Inflammatory macrophage treated with lipopolysaccharide for 1 hour (primary cell): Measurements from ENCODE around the gene THAP9.
"Not testable (repeated sequence)": the region's sequence is repeated elsewhere in the genome, so short reads cannot be mapped to it uniquely, and the experiment has no call there.

Source experiments
- DNase-seq, 2 donors: peaks; one replicate each; pipeline ENCODE4 v3.0.0-alpha.2; 2020 to 2022

THAP9 gene, protein sequence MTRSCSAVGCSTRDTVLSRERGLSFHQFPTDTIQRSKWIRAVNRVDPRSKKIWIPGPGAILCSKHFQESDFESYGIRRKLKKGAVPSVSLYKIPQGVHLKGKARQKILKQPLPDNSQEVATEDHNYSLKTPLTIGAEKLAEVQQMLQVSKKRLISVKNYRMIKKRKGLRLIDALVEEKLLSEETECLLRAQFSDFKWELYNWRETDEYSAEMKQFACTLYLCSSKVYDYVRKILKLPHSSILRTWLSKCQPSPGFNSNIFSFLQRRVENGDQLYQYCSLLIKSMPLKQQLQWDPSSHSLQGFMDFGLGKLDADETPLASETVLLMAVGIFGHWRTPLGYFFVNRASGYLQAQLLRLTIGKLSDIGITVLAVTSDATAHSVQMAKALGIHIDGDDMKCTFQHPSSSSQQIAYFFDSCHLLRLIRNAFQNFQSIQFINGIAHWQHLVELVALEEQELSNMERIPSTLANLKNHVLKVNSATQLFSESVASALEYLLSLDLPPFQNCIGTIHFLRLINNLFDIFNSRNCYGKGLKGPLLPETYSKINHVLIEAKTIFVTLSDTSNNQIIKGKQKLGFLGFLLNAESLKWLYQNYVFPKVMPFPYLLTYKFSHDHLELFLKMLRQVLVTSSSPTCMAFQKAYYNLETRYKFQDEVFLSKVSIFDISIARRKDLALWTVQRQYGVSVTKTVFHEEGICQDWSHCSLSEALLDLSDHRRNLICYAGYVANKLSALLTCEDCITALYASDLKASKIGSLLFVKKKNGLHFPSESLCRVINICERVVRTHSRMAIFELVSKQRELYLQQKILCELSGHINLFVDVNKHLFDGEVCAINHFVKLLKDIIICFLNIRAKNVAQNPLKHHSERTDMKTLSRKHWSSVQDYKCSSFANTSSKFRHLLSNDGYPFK

GRCh38 chr4:82900411-82901182, at the start of gene THAP9:
Gene THAP9 (plus strand): TSS chr4:82900735. CDS start chr4:82900803, 68 bp downstream.
- DNase-seq = peak; percentile 98 to 100

- DNase-seq = no peak
Measured at GRCh38 chr4:82851318-82851717, 49.2 kb upstream of the THAP9 start.

- peak; percentile 41 to 44 for DNase-seq
Measured at GRCh38 chr4:82851885-82852750, 48.4 kb upstream of the THAP9 start.

DNA sequence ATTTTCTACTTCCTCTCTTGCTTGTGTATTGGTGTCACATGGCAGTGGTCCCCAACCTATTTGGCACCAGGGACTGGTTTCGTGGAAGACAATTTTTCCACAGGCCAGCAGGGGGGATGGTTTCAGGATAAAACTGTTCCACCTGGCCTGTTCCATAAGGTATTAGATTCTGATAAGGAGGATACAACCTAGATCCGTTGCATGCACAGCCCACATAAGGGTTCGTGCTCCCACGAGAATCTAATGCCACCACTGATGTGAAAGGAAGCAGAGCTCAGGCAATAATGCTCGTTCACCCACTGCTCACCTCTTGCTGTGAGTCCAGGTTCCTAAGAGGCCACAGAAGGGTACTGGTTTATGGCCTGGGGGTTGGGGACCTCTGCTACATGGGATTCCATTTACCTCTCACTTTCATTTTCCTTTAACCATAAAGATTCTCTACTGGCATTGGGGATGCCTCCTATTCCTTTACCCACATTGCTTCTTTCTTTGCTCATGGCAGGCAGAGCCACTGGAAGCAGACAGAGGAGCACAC, 47.7 kb upstream of the THAP9 start:
- DNase-seq = no peak

- DNase-seq = not testable (repeated sequence)
Measured at GRCh38 chr4:82860487-82860886, 40.0 kb upstream of the THAP9 start.

DNA sequence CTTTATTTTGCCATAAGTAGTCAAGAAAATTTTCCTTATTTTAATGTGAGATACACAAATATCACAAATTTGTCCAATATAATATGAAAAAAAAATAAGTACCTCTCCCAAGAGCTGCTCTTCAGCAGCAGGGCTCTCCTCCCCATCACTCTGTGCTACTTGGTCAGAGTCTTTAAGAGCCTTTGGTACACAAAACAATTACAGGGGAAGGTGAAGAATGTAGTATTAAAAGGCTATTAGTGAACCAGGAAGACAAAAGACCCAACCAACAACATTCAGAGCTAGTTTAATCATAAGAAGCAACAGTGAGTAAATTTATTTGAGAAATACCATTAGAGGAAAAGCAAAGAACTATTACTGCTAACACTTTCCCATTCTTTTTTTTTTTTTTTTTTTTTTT, 39.0 kb upstream of the THAP9 start:
- no peak for DNase-seq

GRCh38 chr4:82864336-82864979, 36.1 kb upstream of the THAP9 start:
- no peak for DNase-seq

DNA sequence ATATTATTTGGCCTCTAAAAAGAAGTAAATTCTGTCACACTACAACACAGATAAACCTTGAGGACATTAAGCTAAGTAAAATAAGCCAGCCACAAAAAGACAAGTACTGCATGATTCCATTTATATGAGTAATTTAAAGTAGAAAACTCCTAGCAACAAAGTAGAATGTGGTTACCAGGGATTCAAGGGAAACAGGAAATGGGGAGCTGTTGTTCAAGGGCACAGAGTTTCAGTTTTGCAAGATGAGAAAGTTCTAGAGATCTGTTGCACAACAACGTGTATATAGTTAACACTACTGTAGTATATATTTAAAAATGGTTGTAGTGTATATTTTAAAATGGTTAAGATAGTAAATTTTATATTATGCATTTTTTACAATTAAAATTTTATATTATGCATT, 34.9 kb upstream of the THAP9 start:
- peak; percentile 90 to 91 for DNase-seq

- not testable (repeated sequence) for DNase-seq
Measured at GRCh38 chr4:82866033-82866432, 34.5 kb upstream of the THAP9 start.

- no peak for DNase-seq
Measured at GRCh38 chr4:82866706-82867385, 33.7 kb upstream of the THAP9 start.

GRCh38 chr4:82868572-82868971, 32.0 kb upstream of the THAP9 start:
- no peak for DNase-seq

DNA sequence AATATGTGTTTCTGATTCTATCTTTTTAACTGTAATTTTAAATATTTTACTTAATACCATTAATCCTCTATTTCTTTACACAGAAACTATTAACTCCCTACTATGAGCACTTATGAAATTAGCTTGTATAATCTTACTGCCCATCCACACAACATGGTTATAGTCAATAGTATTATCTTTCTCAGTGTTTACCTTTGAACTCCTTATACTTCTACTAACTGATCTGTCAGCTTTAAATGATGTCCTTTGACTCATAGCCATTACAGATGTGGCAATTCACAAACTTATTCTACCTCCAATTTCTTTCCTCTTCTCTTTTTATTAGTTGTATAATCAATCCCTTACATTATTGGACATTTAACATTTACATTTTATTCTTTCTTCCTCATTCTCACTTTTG, 15.1 kb upstream of the THAP9 start:
- DNase-seq = no peak

DNA sequence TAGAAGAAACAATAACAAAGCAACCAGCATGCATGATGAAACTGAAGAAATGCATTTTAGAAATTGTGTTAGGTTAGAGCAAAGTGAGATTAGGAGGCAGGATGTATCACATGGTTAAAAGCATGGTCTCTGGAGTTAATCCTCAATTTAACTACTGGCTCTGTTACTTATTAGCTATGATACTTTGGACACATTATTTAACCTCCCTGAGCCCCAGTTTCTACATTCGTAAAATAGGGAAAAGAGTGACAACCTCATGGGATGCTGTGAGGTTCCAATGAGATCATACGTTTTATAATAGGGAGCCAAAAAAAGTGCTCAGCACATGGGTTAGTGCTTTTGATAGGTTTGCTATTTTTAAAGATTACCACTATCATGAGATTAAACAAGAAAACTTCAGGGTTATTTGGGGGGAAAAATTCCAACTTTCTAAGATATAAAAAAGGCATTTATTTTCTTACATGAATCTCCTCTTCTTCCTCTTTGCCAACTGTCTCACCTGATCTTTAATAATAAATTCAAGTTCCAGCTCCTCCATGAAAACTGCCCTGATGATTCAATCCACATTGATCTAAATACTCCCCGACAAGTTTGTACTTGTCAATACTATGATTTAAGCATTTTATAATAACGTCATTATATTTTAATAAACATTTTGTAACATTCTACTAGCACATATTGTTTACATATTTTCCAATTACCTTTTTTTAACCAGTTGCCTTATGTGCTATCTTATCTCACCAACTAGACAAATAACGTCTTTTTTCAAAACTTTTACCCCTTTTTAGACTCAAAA, 14.2 kb upstream of the THAP9 start:
- DNase-seq = no peak

DNA sequence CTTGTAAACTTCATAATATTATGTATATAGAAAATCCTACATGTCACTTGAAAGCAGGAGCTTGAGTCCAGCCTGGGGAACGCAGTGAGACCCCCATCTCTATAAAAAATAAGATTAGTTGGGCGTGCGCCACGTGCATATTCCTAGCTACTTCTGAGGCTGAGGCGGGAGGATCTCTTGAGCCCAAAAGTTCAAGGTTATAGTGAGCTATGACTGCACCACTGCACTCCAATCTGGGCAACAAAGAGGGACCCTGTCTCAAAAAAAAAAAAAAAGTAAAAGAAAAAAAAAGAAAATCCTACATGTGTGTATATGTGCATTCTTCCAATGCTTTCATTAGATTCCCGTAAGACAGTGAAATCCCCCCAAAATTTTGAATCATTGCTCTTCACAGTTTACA, 11.2 kb upstream of the THAP9 start:
- no peak for DNase-seq

GRCh38 chr4:82890528-82890900, 10.0 kb upstream of the THAP9 start:
- no peak for DNase-seq

GRCh38 chr4:82890901-82891706, 9.4 kb upstream of the THAP9 start, which contains the start of gene SEC31A:
Gene SEC31A (minus strand): TSS chr4:82891153. CDS start chr4:82881936, 9,217 bp downstream.
- DNase-seq = peak; percentile 96 to 97

DNA sequence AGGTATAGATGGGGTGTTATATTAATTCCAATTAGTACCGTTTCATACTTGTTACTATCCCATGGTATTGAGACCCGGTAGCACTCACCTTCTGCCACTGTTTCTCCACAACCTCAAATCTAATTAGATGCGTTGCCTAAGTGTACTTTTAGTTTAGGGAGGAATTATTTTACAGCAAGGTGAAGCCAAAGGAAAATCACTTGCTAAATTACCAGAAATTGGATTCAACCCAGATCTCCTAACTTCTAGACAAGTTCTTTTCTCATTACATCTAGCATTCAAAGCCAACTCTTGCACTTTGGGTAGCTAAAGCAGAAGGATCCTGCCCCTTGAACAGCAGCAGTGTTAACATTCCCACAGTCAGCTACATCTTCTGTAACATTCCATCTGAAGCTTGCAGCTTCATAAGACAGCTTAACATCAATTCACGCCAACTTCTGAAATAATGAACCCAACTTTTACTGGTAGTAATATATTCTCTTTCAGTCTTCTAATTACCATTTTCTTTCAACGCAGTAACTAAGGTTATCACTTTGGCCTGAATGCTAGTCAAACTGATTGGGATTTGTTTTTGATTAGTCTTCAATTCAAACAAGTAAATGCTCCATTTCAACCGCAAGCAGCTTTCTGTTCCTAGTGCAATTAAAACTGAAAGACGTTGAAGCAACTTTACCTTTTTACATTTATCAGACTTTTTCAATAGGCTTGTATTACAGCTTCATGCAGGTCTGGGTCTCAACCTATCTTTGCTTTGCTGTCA, 8.6 kb upstream of the THAP9 start:
- DNase-seq = no peak

GRCh38 chr4:82892467-82892802, 8.1 kb upstream of the THAP9 start:
- DNase-seq = no peak
